Measurements from ENCODE around the gene IRF2BP1.

The IRF2BP1 gene

DNA sequence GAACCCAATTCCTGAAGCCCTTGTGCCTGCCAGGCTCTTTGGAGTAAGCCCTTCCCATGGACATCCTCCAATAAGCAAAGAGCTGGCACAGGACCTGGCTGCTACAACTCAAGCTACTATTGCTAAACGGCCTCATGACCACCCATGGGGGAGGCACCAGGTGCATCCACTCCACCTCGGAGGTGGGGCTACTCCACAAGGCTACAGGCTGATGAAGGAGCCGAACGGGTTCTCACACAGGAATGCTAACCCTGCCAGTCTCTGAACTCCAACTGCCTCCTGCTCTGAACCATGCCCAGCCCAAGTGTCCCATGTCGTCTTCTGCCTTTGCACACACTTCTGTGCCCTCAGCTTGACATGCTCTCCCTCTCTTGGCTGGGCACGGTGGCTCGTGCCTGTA, 33.0 kb downstream of the IRF2BP1 start:
- TF ChIP-seq, protein P1, sequence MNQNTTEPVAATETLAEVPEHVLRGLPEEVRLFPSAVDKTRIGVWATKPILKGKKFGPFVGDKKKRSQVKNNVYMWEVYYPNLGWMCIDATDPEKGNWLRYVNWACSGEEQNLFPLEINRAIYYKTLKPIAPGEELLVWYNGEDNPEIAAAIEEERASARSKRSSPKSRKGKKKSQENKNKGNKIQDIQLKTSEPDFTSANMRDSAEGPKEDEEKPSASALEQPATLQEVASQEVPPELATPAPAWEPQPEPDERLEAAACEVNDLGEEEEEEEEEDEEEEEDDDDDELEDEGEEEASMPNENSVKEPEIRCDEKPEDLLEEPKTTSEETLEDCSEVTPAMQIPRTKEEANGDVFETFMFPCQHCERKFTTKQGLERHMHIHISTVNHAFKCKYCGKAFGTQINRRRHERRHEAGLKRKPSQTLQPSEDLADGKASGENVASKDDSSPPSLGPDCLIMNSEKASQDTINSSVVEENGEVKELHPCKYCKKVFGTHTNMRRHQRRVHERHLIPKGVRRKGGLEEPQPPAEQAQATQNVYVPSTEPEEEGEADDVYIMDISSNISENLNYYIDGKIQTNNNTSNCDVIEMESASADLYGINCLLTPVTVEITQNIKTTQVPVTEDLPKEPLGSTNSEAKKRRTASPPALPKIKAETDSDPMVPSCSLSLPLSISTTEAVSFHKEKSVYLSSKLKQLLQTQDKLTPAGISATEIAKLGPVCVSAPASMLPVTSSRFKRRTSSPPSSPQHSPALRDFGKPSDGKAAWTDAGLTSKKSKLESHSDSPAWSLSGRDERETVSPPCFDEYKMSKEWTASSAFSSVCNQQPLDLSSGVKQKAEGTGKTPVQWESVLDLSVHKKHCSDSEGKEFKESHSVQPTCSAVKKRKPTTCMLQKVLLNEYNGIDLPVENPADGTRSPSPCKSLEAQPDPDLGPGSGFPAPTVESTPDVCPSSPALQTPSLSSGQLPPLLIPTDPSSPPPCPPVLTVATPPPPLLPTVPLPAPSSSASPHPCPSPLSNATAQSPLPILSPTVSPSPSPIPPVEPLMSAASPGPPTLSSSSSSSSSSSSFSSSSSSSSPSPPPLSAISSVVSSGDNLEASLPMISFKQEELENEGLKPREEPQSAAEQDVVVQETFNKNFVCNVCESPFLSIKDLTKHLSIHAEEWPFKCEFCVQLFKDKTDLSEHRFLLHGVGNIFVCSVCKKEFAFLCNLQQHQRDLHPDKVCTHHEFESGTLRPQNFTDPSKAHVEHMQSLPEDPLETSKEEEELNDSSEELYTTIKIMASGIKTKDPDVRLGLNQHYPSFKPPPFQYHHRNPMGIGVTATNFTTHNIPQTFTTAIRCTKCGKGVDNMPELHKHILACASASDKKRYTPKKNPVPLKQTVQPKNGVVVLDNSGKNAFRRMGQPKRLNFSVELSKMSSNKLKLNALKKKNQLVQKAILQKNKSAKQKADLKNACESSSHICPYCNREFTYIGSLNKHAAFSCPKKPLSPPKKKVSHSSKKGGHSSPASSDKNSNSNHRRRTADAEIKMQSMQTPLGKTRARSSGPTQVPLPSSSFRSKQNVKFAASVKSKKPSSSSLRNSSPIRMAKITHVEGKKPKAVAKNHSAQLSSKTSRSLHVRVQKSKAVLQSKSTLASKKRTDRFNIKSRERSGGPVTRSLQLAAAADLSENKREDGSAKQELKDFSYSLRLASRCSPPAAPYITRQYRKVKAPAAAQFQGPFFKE (tag by site-specific recombination; IDR thresholded peaks at IDR 0.05; ENCODE audit: borderline replicate concordance) = no peak
- TF ChIP-seq KLF16 (tag by site-specific recombination; IDR thresholded peaks at IDR 0.05) (no peak), SP3 (tag by site-specific recombination; IDR thresholded peaks at IDR 0.05) (no peak), ZNF426 (tag by site-specific recombination; IDR thresholded peaks at IDR 0.05) (no peak), KLF17 (tag by site-specific recombination; IDR thresholded peaks at IDR 0.05) (no peak), ZNF600 (tag by site-specific recombination; IDR thresholded peaks at IDR 0.05) (no peak), ZNF2 (tag by site-specific recombination; IDR thresholded peaks at IDR 0.05) (no peak), ZNF785 (tag by site-specific recombination; IDR thresholded peaks at IDR 0.05) (no peak)
- ChIA-PET CTCF (interaction anchor here (3.1 kb wide), 1 partner anchor 36 kb away, joined by 9 read pairs; no protein-coding TSS in a partner anchor), POLR2A (interaction anchor here (1.2 kb wide), 1 partner anchor 10 kb away, joined by 5 read pairs; no protein-coding TSS in a partner anchor)
- no peaks in the 10 kb centered on the region for H3K9me3 ChIP-seq (ENCODE audit: control insufficient read depth, insufficient read depth, low read depth, low read length)
- H3K4me1 ChIP-seq (ENCODE audit: control insufficient read depth, insufficient read depth, low read length) = no peaks in the 10 kb centered on the region
- peaks cover 62 to 70% of the 10 kb centered on the region in 2 experiments for H3K36me3 ChIP-seq (ENCODE audit: control insufficient read depth in 2 of 2, insufficient read depth in 1 of 2, low read length in 2 of 2)
- no peak overlapping the region for H3K27ac ChIP-seq (ENCODE audit: extremely low read depth, low read depth, low read length)
- no peak overlapping the region for H3K4me3 ChIP-seq (ENCODE audit: low read depth, low read length)

- TF ChIP-seq PRDM1 (tag by site-specific recombination; IDR thresholded peaks at IDR 0.05) (peak; percentile 76), KLF7 (tag by site-specific recombination; IDR thresholded peaks at IDR 0.05; ENCODE audit: borderline replicate concordance) (no peak)
- H3K36me3 ChIP-seq (ENCODE audit: control insufficient read depth in 2 of 2, insufficient read depth in 1 of 2, low read length in 2 of 2) = peaks cover 68 to 77% of the 10 kb centered on the region in 2 experiments
- POLR2A ChIA-PET = interaction anchor here (0.5 kb wide), 1 partner anchor 12 kb away, joined by 3 read pairs; the partner anchor contains the start of gene FOXA3
- CTCF ChIA-PET = interaction anchor here (3.1 kb wide), 1 partner anchor 35 kb away, joined by 9 read pairs; no protein-coding TSS in a partner anchor
- no peak overlapping the region for H3K27ac ChIP-seq (ENCODE audit: extremely low read depth, low read depth, low read length)
- H3K4me1 ChIP-seq (ENCODE audit: control insufficient read depth, insufficient read depth, low read length) = no peaks in the 10 kb centered on the region
- H3K4me3 ChIP-seq (ENCODE audit: low read depth, low read length) = no peak overlapping the region
- H3K9me3 ChIP-seq (ENCODE audit: control insufficient read depth, insufficient read depth, low read depth, low read length) = no peaks in the 10 kb centered on the region
Measured at GRCh38 chr19:45852145-45852750, 33.7 kb downstream of the IRF2BP1 start.

DNA sequence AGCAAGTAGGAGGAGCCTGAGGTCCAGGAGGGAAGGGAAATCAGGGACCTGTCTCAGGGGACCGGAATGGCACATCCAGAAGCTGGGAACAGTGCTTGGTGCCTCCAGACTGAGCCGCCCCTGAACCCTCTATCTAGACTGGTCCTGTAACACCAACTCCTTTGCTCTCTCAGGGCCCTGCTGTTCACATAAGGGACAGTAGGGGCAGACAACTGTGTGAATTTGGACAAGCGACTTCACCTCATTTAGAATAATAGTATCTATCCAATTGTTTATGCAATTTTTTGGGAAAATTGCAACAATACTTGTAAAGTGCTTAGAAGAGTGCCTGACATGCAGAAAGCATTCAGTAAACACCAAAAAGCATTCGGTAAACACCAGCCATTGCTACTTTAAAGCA, 37.0 kb downstream of the IRF2BP1 start:
- Histone ChIP-seq H3K27ac (ENCODE audit: extremely low read depth, low read depth, low read length) (no peak overlapping the region), H3K4me1 (ENCODE audit: control insufficient read depth, insufficient read depth, low read length) (no peaks in the 10 kb centered on the region), H3K4me3 (ENCODE audit: low read depth, low read length) (no peak overlapping the region), H3K9me3 (ENCODE audit: control insufficient read depth, insufficient read depth, low read depth, low read length) (no peaks in the 10 kb centered on the region), H3K36me3 (ENCODE audit: control insufficient read depth in 2 of 2, insufficient read depth in 1 of 2, low read length in 2 of 2) (peaks cover 79 to 97% of the 10 kb centered on the region in 2 experiments)
- ChIA-PET POLR2A (no interaction called here), CTCF (interaction anchor here (0.5 to 2.4 kb wide), 7 partner anchors 9 to 323 kb away, joined by 3 to 18 read pairs (median 6); no protein-coding TSS in a partner anchor)
- TF ChIP-seq ZNF76 (tag by site-specific recombination; IDR thresholded peaks at IDR 0.05; ENCODE audit: borderline replicate concordance, low read depth) = no peak
- no peak for TF ChIP-seq TCF7L2 (IDR thresholded peaks at IDR 0.05; ENCODE audit: borderline replicate concordance, low read depth, low read length)
- no peak for TF ChIP-seq SP3 (tag by site-specific recombination; IDR thresholded peaks at IDR 0.05)
- no peak for TF ChIP-seq ZNF777 (tag by site-specific recombination; IDR thresholded peaks at IDR 0.05; ENCODE audit: borderline replicate concordance)
- TF ChIP-seq ZBTB7A (tag by site-specific recombination; IDR thresholded peaks at IDR 0.05; ENCODE audit: low read depth) = no peak
- TF ChIP-seq ZNF837 (tag by site-specific recombination; IDR thresholded peaks at IDR 0.05) = no peak
- TF ChIP-seq MEIS1 (CRISPR knock-in tag; IDR thresholded peaks at IDR 0.05; ENCODE audit: borderline replicate concordance) = no peak
- TF ChIP-seq, protein P2, sequence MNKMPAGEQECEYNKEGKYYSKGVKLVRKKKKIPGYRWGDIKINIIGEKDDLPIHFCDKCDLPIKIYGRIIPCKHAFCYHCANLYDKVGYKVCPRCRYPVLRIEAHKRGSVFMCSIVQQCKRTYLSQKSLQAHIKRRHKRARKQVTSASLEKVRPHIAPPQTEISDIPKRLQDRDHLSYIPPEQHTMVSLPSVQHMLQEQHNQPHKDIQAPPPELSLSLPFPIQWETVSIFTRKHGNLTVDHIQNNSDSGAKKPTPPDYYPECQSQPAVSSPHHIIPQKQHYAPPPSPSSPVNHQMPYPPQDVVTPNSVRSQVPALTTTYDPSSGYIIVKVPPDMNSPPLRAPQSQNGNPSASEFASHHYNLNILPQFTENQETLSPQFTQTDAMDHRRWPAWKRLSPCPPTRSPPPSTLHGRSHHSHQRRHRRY (tag by site-specific recombination; IDR thresholded peaks at IDR 0.05) = no peak
- no peak for TF ChIP-seq ZNF747 (tag by site-specific recombination; IDR thresholded peaks at IDR 0.05)
- no peak for TF ChIP-seq YY2 (tag by site-specific recombination; IDR thresholded peaks at IDR 0.05)
- TF ChIP-seq ZNF548 (tag by site-specific recombination; IDR thresholded peaks at IDR 0.05) = no peak
- TF ChIP-seq ZFP37 (tag by site-specific recombination; IDR thresholded peaks at IDR 0.05) = no peak
- TF ChIP-seq ZSCAN23 (tag by site-specific recombination; IDR thresholded peaks at IDR 0.05) = no peak
- no peak for TF ChIP-seq HOXA7 (CRISPR knock-in tag; IDR thresholded peaks at IDR 0.05; ENCODE audit: borderline replicate concordance)

Measured in HEK293 (cell line).